Stromal cell of bone marrow (primary cell): ENCODE measurements around the gene LENG8.
"Not testable (repeated sequence)": the region's sequence is repeated elsewhere in the genome, so short reads cannot be mapped to it uniquely, and the experiment has no call there.

Source experiments
- DNase-seq: peaks from one replicate; pipeline ENCODE4 v3.0.0-alpha.2; 2012; ENCODE audit warnings: low read depth

LENG8 gene

DNA sequence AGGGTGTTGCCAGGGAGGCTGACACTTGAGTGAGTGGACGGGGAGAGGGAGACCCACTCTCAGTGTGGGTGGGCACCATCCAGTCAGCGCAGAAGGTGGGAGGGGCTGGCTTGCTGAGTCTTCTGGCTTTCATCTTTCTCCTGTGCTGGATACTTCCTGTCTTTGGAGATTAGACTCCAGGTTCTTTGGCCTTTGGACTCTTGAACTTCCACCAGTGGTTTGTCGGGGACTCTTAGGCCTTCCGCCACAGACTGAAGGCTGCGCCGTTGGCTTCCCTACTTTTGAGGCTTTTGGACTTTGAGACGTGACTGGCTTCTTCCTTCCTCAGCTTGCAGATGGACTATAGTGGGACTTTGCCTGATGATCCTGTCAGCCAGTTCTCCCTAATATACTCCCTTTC is 4.3 kb upstream of the LENG8 start:
- no peak for DNase-seq

DNA sequence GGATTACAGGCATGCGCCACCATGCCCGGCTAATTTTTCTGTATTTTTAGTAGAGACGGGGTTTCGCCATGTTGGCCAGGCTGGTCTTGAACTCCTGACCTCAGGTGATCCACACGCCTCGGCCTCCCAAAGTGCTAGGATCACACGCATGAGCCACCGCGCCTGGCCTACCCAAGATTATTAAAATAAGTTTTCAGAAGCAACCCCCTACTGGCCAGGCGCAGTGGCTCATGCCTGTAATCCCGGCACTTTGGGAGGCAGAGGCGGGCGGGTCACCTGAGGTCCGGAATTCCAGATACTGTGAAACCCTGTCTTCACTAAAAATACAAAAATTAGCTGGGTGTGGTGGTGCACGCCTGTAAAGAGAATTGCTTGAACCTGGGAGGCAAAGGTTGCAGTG is 2.6 kb upstream of the LENG8 start:
- not testable (repeated sequence) for DNase-seq

DNA sequence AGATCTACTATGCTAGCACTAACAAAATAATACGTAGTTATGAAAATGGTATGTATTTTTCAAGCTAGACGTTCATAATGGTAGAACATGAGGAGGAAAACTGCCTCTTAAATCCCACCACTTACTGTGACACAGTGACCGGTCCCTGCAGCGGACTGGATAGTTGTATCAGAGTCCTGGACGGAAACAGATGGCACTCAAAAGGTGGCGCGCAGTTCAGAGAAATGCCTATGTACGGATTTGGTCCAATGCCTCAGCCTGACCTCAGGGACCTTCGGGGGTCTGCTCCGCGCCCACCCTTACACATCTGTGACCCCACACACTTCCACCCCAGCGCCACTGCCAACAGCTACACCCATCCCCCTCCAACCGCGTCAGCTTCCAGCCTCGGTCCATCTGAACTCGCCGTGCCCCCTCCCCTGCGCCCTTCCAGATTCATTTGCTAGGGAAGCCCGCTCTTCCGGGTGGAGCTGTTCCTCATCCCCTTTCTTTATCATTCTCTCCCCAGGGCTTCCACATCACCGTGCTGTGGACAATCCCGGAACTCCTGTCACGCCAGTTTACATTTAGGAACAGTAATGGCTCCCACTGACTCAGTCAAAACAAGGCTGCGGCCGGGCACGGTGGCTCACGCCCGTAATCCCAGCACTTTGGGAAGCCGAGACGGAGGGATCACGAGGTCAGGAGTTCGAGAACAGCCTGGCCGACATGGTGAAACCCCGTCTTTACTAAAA is 792 bp upstream of the LENG8 start:
- no peak for DNase-seq

DNA sequence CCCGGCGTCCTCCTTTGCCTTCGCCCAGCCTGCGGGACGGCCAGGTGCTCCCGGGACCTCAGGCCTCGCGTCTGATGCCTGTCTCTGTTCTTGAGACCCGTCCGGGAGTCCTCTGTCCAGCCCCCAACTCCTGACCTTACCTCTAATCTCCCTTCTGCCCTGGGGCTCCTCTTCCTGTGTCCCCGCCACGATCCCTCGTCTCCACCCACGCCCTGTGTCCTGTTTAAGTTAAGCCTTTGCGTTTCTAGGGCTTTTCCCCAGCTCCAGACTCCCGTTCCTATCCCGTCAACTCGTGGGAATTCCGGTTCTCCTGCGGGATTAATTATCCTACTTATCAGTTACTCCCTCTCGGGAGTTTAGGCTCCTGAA is 686 bp downstream of the LENG8 start:
- no peak for DNase-seq

DNA sequence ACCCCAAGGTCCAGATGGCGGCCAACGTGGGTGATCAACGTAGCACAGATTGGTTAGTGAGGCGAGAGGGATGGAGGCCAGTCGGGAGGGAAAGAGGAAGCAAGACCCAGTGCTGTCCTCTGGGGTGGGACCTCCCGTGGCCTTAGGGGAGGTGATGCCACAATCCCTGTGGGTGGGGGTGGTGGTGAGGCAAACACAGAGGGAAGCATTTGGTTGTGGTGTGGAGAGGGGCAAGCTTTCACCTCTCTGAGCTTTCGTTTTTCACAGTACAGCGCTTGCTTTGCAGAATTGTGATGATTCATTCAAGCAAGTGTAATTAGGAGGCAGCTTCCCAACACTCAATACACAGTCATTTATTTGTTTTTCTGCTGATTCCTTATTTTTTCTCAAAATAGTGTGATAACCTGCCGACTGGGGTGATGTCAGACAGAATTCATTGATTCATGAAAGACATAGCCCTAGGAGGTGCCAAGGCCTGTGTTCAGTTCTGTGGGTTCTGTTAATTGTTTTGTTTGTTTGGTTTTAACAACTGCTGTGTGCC is 2.4 kb downstream of the LENG8 start:
- no peak for DNase-seq

DNA sequence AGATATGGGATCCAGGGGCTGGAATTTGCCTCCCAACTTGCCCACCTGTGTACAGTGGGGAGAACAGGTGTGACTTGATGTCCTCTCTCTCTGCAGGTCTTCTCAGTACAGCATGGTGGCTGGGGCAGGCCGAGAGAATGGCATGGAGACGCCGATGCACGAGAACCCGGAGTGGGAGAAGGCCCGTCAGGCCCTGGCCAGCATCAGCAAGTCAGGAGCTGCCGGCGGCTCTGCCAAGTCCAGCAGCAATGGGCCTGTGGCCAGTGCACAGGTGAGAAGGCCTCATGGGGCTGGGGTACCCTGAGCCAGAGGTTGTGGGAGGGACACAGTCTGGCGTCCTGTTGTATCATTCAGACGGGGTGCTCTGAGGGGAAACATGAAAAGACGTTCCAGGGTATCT is 3.0 kb downstream of the LENG8 start:
- DNase-seq: no peak

DNA sequence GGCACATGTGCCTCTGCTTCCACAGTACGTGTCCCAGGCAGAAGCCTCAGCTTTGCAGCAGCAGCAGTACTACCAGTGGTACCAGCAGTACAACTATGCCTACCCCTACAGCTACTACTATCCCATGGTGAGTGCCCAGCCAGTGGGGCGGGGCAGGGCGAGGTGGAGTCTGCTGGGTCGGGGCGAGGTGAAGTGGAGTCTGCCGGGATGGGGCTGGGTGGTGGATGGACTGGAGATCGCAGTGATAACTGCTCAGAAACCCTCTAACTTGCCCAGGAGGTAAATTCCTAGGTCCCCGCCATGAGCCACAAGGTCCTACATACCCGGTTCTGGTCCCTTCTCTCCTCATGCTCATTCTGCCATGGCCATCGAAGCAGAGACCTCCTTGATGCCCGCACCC is 3.6 kb downstream of the LENG8 start:
- DNase-seq: no peak

DNA sequence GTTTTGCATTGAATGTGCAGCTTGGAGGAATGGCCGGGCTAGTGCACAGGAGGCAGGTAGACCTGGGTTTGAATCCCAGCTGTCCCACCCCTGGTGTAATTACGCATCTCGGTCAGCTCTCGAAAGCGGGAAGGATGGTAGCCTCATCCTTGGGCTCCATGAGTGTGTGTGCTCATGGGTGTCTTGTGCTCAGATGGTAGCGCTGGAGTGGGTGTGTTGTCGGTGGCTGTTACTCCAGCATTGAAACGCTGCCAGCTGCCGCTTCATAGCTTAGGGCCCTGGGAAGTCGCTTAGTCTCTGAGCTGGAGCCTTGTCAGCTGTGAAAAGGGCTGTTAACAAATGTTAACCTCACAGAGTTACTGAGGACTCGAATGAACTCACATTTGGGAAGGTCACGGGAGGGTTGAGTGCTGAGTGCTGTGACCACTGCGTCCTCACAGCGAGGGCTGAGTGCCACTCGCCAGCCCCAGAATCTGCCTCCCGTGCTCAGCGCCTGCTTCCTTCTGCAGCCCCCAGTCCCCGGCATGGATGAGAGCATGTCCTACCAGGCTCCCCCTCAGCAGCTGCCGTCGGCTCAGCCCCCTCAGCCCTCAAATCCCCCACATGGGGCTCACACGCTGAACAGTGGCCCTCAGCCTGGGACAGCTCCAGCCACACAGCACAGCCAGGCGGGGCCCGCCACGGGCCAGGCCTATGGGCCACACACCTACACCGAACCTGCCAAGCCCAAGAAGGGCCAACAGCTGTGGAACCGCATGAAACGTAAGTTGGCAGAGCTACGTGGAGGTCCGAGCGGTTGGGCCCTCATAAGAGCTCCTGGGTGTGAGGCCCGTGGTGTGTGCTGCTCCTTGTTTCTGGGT is 5.2 kb downstream of the LENG8 start:
- DNase-seq: no peak

DNA sequence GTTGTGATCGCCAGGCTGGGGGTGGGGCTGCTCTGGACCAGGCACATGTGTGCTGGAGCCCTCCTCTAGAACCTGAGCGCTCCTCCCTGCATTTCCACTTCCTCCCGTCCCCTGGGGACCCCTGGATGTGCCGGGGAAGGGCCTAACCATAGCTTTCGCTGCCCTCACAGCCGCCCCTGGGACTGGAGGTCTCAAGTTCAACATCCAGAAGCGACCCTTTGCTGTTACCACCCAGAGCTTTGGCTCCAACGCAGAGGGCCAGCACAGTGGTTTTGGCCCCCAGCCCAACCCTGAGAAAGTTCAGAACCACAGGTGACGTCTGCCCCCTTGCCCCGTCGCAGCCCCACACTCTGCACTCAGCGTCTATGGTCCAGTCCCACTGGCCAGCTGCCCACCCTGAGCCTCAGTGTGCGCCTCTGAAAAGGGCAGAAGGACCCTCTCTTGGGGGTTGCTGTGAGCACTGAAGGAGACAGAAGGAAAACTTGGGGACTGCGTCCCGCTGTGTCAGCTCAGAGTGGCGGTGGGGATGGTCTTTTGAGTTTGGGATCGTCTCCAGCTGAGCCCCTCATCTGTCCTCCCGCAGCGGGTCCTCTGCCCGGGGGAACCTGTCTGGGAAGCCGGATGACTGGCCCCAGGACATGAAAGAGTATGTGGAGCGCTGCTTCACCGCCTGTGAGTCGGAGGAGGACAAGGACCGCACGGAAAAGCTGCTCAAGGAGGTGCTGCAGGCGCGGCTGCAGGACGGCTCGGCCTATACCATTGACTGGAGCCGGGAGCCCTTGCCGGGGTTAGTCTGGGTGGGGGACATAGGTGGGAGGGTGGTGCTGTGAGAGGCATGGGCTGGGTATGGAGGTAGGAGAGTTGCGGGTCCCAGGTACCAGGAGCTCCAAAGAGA is 6.0 kb downstream of the LENG8 start:
- no peak for DNase-seq

DNA sequence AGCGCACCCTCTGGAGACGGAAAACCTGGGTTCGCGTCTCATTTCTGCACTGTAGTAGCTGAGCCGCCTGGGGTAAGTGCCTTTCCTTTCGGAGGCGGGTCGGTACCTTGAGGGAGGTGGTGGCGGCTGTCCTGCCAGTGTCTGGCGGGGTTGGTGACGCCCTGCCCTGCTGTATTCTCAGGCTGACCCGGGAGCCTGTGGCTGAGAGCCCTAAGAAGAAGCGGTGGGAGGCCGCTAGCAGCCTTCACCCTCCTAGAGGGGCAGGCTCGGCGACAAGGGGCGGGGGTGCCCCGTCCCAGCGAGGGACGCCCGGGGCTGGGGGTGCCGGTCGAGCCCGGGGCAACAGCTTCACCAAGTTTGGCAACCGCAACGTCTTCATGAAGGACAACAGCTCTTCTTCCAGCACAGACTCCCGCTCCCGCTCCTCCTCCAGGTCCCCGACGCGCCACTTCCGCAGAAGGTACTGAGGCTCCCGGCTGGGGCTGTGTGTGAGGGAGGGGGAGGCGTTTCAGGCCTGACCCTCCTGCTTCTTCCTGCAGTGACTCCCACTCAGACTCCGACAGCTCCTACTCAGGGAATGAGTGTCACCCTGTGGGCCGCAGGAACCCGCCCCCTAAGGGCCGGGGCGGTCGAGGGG is 6.9 kb downstream of the LENG8 start:
- DNase-seq: no peak

DNA sequence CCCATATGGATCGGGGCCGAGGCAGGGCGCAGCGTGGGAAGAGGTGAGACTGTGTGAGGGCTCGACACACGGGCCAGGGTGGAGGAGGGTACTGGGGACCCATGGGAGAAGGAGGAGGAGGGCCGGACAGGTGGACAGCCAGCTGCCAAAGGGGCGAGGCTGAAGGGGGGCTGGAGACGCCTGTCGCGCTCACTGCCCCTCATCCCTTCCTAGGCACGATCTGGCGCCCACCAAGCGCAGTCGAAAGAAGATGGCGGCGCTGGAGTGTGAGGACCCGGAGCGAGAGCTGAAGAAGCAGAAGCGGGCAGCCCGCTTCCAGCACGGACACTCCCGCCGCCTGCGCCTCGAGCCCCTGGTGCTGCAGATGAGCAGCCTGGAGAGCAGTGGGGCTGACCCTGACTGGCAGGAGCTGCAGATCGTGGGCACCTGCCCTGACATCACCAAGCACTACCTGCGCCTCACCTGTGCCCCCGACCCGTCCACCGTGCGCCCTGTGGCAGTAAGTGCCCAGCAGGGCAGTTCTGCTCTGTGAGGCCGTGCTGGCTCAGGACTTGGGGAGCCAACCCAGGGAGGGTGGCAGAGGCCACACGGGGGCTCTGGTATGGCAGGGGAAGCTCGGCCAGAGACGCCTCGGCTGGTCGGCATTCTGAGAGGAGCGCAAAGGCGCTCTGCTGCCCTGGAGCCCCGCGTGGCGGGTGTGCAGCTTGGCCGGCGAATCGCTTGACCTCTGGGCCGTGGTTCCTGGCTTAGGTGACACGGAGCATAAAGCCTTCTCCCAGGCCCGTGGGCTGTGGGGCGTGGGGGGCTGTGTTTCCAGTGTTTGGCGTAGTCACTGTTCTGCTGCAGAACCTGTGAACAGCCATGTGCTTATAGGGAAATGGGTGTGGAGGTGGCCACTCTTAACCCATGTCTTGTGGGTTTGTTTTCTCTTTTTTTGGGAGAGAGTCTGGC is 7.7 kb downstream of the LENG8 start:
- DNase-seq: no peak

DNA sequence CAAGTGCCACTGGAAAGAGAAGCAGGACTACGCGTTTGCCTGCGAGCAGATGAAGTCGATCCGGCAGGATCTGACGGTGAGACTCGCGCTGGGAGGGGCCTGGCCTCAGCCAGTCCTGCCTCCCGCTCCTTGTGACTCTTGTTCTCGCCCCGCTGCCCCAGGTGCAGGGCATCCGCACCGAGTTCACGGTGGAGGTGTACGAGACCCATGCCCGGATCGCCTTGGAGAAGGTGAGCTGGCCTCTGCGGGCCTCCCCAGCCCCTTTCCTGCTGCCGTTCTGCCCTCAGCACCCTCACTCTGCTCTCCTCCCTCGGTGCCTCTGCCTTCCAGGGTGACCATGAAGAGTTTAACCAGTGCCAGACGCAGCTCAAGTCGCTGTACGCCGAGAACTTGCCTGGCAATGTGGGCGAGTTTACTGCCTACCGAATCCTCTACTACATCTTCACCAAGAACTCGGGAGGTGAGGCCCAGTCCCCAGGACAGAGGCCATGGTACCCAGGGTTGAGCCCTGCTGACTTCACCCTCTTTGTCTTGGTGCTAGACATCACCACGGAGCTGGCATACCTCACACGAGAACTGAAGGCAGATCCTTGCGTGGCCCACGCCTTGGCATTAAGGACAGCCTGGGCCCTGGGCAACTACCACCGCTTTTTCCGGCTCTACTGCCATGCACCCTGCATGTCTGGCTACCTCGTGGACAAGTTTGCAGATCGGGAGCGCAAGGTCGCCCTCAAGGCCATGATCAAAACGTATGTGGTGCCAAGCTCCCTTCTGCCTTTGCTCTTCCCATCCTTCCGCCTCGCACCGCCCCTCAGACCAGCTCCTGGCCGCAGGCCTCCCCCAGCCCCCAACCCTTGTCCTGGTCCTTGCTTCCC is 9.0 kb downstream of the LENG8 start:
- no peak for DNase-seq

DNA sequence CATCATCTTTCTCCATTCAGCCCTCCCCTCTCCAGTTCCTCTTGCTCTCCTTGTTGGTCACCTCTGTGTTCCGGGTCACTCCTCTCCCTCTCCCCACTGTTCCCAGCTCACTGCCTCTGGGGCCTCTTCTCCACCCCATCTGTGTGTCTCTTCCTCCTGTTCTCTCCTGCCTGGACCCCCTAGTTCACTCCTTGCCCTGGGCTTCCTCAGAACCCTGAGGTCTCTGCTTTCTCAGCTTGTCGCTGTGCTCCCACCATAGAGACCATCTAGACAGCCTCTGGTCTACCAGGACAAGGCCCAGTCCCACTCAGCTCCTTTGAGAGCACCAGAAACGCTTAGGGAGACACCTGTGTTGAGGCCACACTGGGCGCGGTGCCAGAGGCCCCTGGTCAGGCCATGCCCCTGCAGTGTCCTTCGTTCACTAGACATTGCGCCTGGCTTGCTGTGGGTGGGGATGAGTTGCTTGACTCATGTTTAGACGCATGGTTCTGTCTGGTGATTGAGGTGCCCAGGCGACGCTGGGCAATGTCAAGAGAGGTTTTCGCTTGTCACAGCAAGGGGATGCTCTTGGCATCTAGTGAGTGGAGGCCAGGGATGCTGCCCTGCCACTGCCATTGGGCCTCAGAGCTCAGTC is 9.8 kb downstream of the LENG8 start:
- no peak for DNase-seq

DNA sequence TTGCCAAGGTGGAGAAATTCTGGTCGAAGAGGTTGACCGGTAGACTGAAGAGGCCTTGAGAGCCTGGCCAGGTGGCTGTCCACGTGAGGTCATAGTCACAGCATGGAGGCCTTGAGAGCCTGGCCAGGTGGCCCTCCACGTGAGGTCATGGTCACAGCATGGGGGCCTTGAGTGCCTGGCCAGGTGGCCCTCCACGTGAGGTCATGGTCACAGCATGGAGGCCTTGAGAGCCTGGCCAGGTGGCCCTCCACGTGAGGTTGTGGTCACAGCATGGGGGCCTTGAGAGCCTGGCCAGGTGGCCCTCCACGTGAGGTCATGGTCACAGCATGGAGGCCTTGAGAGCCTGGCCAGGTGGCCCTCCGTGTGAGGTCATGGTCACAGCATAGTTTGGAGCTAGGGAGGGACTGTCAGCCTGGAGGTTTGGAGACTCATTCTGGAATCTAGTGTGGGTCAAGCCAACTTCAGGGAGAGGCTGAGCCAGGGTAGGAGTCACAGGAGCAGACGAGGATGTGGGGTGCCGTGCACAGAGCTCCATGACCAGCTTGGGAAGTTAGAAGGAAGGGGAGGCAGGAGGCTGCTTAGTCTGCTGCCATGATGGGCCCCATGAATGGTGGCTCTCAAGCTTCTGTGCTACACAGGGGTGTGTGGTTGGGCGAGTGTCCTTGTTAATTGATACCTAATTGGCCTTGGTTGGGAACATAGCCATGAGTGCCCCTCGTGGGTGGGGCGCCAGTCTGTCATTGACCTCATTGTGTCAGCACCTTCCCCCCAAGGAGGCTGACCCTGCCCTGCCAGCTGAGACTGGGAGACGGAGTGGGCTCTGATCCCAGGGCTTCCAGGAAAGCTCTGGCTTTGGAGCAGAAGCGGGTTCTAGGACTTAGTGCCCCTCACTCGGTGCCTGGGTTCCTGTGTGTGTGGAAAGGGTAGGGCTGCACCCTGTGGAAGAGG is 10.6 kb downstream of the LENG8 start:
- DNase-seq: no peak

DNA sequence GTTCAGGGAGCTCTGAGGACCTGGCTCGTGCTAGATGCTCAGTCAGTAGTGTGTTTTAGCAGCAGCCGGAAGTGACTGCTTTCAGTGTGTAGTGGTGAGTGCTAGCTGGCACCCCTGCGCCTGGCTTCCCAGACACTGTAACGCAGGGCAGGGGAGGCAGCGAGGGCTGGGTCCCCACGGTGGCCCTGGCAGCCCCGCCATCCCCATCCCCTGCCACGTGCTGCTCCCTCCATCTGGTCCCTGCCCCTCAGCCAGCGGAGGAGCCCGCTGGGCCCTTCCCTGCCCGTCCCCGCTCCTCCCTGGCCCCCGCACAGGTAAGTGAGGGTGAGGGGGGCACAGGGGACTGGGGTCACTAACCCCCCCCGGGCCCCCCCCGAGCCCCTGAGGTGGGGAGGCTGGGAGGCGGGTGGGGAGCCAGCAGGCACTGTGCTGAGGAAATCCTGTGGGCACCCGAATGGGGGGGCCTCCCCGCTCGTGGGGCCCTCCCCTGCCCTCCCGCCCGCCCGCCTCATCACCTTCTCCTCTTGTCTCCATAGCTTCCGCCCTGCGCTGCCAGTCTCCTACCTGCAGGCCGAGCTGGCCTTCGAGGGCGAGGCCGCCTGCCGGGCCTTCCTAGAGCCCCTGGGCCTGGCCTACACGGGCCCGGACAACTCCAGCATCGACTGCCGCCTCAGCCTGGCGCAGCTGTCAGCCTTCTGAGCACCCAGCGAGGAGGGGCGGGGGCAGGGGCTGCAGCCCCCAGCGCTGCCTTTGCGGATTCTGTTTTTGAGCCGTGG is 11.4 kb downstream of the LENG8 start:
- no peak for DNase-seq

DNA sequence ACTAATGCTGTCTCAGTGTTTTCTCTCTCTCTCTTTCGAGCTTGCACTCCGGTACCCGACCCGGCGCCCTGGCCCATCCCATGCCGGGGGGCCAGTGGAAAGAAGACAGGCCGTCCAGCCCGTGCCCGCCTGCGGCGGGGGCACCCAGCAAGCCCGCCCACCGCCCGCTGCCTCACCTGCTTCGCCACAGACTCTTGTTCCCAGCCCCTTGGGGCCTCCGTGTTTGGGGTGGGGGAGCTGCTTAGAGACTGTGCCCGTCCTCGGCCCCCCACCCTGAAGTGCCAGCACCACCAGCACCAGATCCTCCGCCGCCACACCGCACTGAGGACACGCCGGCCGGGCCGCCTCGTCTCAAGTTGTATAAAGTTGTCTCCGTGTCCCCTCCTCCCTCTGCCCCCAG is 12.2 kb downstream of the LENG8 start:
- DNase-seq: no peak

DNA sequence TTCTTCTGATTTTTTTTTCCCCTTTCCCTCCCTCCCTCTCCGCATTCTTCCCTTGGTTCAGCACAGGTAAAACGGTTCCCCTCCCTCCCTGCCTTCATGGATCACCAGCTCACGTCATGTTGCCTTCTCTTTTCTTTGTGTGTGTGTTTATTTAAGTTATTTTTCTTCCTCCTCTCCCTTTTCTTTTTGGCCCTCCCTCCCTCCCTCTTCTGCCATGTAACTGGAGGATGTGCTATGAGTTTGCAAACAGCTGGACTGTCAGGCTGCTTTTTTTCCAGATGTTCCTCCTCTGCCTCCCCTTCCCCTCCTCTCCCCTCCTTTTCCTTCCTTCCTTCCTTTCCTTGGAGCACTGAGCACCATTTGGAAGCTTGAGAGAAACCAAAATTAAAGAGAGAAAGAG is 12.6 kb downstream of the LENG8 start:
- no peak for DNase-seq
